Measurements from ENCODE around the gene SRI.
A peak's percentile ranks its signal among the peaks of the same experiment; 100 is the strongest.

Gene SRI

DNA sequence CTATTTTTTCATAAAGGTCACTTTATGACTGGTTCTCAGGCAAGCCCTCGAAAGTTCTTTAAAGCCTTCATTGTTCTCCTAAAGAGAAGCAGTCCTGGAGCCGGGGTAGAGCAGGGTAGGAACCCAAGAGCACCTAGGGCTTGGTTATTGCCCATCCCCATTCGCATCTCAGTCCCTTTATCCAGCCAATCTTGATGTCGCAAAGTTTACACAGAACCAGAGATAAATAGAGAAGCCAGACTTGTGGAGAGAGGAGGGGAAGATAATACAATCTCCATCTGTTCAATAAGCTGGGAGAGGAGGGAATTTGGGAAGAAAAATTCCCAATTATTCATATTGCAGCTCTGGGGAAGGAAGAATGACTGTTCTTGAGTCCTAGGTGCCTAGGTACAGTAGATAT is 6.4 kb upstream of the SRI start:
- H3K4me3 ChIP-seq (replicated peaks; ENCODE audit: low read depth, low read length) = no peak overlapping the region
- DNase-seq (ENCODE audit: low read depth) = no peak
- TF ChIP-seq, protein P1, sequence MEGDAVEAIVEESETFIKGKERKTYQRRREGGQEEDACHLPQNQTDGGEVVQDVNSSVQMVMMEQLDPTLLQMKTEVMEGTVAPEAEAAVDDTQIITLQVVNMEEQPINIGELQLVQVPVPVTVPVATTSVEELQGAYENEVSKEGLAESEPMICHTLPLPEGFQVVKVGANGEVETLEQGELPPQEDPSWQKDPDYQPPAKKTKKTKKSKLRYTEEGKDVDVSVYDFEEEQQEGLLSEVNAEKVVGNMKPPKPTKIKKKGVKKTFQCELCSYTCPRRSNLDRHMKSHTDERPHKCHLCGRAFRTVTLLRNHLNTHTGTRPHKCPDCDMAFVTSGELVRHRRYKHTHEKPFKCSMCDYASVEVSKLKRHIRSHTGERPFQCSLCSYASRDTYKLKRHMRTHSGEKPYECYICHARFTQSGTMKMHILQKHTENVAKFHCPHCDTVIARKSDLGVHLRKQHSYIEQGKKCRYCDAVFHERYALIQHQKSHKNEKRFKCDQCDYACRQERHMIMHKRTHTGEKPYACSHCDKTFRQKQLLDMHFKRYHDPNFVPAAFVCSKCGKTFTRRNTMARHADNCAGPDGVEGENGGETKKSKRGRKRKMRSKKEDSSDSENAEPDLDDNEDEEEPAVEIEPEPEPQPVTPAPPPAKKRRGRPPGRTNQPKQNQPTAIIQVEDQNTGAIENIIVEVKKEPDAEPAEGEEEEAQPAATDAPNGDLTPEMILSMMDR (IDR thresholded peaks at IDR 0.05; ENCODE audit: low read length, missing control alignments) = no peak

DNA sequence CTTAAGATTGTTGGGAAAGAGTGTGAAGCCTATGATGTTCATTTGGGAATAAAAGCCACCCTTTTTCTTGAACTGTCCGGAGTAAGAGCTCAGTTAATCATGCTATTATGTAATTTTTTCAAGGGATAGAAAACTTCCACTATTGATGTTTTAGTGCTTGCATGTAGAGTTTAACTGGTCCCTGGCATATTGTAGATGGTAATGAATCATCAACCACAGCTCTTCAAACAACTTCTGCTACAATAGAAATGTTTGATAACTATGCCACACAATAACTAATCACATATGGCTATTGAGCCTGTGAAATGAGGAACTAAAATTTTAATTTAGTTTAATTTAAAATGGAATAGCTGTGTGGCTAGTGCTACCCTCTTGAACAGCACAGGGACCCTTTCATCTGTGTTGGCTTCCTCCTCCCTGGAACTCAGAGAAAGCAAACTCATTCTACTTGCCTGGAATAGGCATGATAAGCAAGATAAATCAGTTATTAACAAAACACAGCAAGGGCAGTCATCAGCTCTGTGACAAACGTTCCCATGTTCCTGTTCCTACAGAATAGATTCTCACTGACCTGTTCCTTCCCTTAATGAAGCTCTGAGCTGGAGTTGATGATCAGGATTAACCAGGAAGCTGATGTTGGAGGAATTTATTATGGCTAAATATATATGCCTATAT is 4.9 kb upstream of the SRI start:
- DNase-seq (ENCODE audit: low read depth) = peak; percentile 47
- TF ChIP-seq, protein P1 (IDR thresholded peaks at IDR 0.05; ENCODE audit: low read length, missing control alignments) = no peak
- H3K4me3 ChIP-seq (replicated peaks; ENCODE audit: low read depth, low read length) = no peak overlapping the region

DNA sequence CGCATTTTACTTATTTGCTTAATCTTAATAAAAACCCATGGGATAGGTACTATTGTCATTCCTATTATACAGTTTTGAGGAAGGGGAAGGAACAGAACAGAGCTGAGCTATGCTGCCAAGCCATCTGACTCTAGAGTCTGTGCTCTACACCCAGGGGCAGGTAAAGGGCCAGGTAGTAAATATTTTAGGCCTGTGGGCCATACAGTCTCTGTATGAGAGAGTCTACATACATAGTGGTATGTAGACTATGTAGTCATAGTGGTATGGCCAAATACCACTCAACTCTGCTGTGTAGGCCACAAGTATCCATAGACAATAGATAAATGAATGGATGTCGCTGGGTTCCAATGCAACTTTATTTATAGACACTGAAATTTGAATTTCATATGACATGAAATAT is 3.4 kb upstream of the SRI start:
- TF ChIP-seq, protein P1 (IDR thresholded peaks at IDR 0.05; ENCODE audit: low read length, missing control alignments) = no peak
- no peak overlapping the region for H3K4me3 ChIP-seq (replicated peaks; ENCODE audit: low read depth, low read length)
- no peak for DNase-seq (ENCODE audit: low read depth)

DNA sequence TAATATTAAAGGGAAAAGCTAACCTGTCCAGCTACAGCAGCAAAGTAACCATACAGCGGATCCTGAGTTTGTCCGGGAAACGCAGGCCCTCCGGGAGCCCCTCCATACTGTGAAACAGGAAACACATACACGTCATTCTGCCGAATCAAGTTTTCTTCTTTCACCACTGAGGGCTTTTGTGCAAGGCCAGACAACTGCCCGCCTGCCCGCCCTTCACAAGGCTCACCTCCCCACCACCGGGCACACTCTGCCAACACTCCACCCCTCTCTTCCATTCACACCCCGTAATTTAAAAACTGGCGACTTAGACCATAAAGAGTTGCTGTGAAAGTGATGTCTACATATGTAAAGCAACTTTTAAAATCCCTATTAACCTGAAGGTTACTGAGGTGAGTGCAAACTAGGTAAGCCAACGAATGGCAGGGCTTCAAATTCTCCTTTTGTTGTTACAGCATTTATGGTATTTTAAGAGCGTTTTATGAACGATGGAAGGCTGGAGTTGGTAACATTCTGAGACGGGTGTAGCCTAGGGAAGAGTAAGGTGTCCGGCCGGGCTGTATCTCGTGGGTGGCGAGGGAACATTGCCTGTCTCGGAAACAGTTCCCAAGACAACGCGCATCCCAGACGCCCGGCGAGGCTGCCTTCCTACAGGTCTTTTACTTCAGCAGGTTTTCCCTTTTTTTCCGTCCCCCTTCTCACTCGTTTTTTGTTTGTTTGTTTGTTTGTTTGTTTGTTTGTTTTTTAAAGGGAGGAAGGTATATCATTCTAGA is 817 bp downstream of the SRI start:
- TF ChIP-seq, protein P1 (IDR thresholded peaks at IDR 0.05; ENCODE audit: low read length, missing control alignments) = no peak
- H3K4me3 ChIP-seq (replicated peaks; ENCODE audit: low read depth, low read length) = peak overlapping the region; percentile 89
- peak; percentile 75 for DNase-seq (ENCODE audit: low read depth)

DNA sequence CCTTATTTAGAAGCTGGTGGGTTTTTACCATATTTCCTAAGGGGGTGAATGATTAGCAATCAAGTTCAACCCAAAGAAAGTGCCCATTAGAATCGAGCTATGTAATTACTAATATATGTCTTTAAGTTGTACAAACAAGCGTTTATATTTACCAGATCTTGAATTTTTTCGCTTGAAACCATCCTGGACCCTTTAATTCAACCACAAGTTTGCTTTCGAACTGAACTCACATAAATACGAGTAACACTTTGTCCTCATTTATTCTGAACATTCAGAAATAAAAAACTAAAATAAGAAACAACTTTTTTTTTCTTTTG is 1.5 kb downstream of the SRI start:
- TF ChIP-seq, protein P1 (IDR thresholded peaks at IDR 0.05; ENCODE audit: low read length, missing control alignments) = no peak

DNA sequence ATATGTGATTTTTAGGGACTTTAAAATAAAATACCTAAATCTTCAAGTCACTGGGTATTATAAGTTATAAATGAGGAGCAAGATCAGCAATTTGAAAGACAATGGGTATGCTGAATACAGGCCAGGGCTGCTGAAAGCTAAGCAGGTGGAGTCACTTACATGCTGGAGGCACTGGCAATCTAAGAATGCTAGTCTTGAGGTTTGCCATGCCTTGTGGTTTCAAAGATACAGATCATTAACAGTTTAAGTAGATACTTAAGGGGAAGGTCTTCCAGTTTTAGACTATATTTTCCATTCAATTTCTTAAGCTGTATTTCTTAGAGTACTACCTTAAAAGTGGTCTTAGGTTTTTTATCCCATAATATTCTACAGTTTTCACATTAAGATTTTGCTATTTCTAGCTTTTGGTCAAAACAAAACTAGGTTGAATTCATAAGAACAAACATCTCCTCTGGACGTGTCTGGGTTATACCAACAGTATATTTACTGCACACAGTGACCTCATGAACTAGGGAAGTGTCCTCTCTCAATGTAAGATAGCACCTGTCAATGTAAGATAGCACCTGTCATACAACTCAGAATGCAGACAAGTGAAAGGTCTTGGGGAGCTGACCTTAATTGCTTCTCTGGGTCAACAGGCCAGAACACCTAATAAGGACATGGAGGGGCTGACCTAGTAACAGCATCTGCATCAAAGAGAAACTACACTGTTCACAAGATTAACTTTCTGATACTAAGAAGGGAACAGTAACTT is 2.0 kb downstream of the SRI start:
- peak overlapping the region; percentile 89 for H3K4me3 ChIP-seq (replicated peaks; ENCODE audit: low read depth, low read length)
- TF ChIP-seq, protein P1 (IDR thresholded peaks at IDR 0.05; ENCODE audit: low read length, missing control alignments) = no peak
- no peak for DNase-seq (ENCODE audit: low read depth)

More for the DNA sequence above, 1.5 kb downstream of the SRI start:
- no peak for DNase-seq (ENCODE audit: low read depth)
- H3K4me3 ChIP-seq (replicated peaks; ENCODE audit: low read depth, low read length) = peak overlapping the region; percentile 89

All from fibroblast of pulmonary artery (primary cell).